H1 (cell line): ENCODE measurements around the gene SCRN3. TPM values are rescaled to one million over a fixed set of nuclear protein-coding genes. Genes with fewer than 3 reads are reported as not detected.

Source experiments
- CTCF ChIA-PET: fragments of 300-600 bp; sonication (Branson Sonifier 250); formaldehyde crosslinking; loops from one replicate; lab custom pipeline; 2021; ENCODE audit not compliant: partially characterized antibody; lab: Charles Lee
- POLR2A ChIA-PET: fragments of 300-600 bp; sonication (Branson Sonifier 250); formaldehyde crosslinking; loops from one replicate; lab custom pipeline; 2021; ENCODE audit warnings: inconsistent platforms; ENCODE audit not compliant: partially characterized antibody; lab: Charles Lee
- DNase-seq, 2 experiments: peaks; one replicate each; pipeline versions ENCODE4 v3.0.0 to v3.0.0-alpha.2; 2010 to 2022; ENCODE audit warnings: low spot score in 2 of 2, low read depth in 1 of 2, mixed read lengths in 1 of 2
- FAIRE-seq: peaks from 2 replicates; lab custom pipeline; 2011; peaks lifted over from hg19 to GRCh38; lab: Jason Lieb, UNC
- H2AFZ ChIP-seq: 2 replicates; pipeline ENCODE4 v1.8.1; 2012; ENCODE audit warnings: low read length, inconsistent platforms
- H2AK5ac ChIP-seq: 2 replicates; pipeline ENCODE4 v1.6.1; 2013; ENCODE audit warnings: low read depth, low read length
- H2BK120ac ChIP-seq: replicated peaks from 2 replicates; pipeline ENCODE3; 2013; ENCODE audit warnings: low read depth, low read length, inconsistent platforms
- H2BK12ac ChIP-seq: 2 replicates; pipeline ENCODE4 v1.6.1; 2013; ENCODE audit warnings: low read depth, low read length
- H2BK15ac ChIP-seq: 2 replicates; pipeline ENCODE4 v1.6.1; 2013; ENCODE audit warnings: low read length
- H2BK20ac ChIP-seq: 2 replicates; pipeline ENCODE4 v1.6.1; 2013; ENCODE audit warnings: low read length
- H2BK5ac ChIP-seq: 2 replicates; pipeline ENCODE4 v1.6.1; 2013; ENCODE audit warnings: low read depth, low read length
- H3K14ac ChIP-seq: 2 replicates; pipeline ENCODE4 v1.6.1; 2013; ENCODE audit warnings: inconsistent platforms; ENCODE audit not compliant: insufficient read length
- H3K18ac ChIP-seq: 2 replicates; pipeline ENCODE4 v1.6.1; 2013; ENCODE audit warnings: low read length; ENCODE audit errors: extremely low read depth
- H3K23ac ChIP-seq: 2 replicates; pipeline ENCODE4 v1.6.1; 2013; ENCODE audit warnings: inconsistent platforms; ENCODE audit not compliant: insufficient read length
- H3K23me2 ChIP-seq: 2 replicates; pipeline ENCODE4 v1.6.1; 2013; ENCODE audit warnings: low read depth, low read length
- H3K27ac ChIP-seq: 2 replicates; pipeline ENCODE4 v1.6.1; 2011; ENCODE audit warnings: low read depth, low read length, inconsistent platforms
- H3K27me3 ChIP-seq, 4 experiments: replicated peaks in 1 of 4; 1 replicate in 1 of 4; 2 replicates in 3 of 4; pipeline versions ENCODE4 v1.6.1 to v1.8.1; 2011 to 2013; ENCODE audit warnings: low read length in 3 of 4, mild to moderate bottlenecking in 3 of 4, inconsistent platforms in 2 of 4, mixed read lengths in 2 of 4, moderate library complexity in 1 of 4; ENCODE audit not compliant: control insufficient read depth in 3 of 4, insufficient read depth in 3 of 4; ENCODE audit errors: extremely low read depth in 1 of 4
- H3K36me3 ChIP-seq, 4 experiments: 2 replicates each; pipeline versions ENCODE4 v1.6.1 to v1.8.1; 2011 to 2013; ENCODE audit warnings: mild to moderate bottlenecking in 4 of 4, low read length in 3 of 4, moderate library complexity in 2 of 4, control low read depth in 1 of 4, inconsistent platforms in 1 of 4; ENCODE audit not compliant: insufficient read depth in 4 of 4, control insufficient read depth in 2 of 4
- H3K4ac ChIP-seq: replicated peaks from 2 replicates; pipeline ENCODE3; 2013; ENCODE audit warnings: low read length, low read depth, mixed read lengths, inconsistent platforms; ENCODE audit not compliant: insufficient read length
- H3K4me1 ChIP-seq, 4 experiments: replicated peaks in 1 of 4; 1 replicate in 1 of 4; 2 replicates in 3 of 4; pipeline versions ENCODE4 v1.6.1 to v1.8.1; 2011 to 2013; ENCODE audit warnings: low read length in 3 of 4, inconsistent platforms in 2 of 4, mixed read lengths in 1 of 4; ENCODE audit not compliant: insufficient read depth in 4 of 4, control insufficient read depth in 3 of 4
- H3K4me2 ChIP-seq, 2 experiments: 2 replicates each; pipeline versions ENCODE4 v1.6.1 to v1.8.1; 2011 to 2013; ENCODE audit warnings: low read depth in 2 of 2, low read length in 2 of 2, control low read depth in 1 of 2, inconsistent platforms in 1 of 2, mild to moderate bottlenecking in 1 of 2; ENCODE audit not compliant: insufficient read depth in 1 of 2
- H3K4me3 ChIP-seq, 4 experiments: fragments of 200-600, 300-600 bp in 1 of 4; sonication (generic), shearing (Covaris generic), sonication (Bioruptor Twin) in 1 of 4; 2 replicates each; pipeline versions ENCODE4 v1.5.1 to v1.8.1; 2011 to 2016; ENCODE audit warnings: low read length in 4 of 4, low read depth in 3 of 4, control low read depth in 2 of 4, inconsistent platforms in 2 of 4, mild to moderate bottlenecking in 2 of 4, mixed read lengths in 1 of 4, moderate library complexity in 1 of 4; ENCODE audit not compliant: insufficient read depth in 2 of 4; ENCODE audit errors: extremely low read depth in 1 of 4
- H3K56ac ChIP-seq: replicated peaks from 2 replicates; pipeline ENCODE3; 2013; ENCODE audit warnings: low read depth, mild to moderate bottlenecking, mixed read lengths, low read length, inconsistent platforms; ENCODE audit not compliant: insufficient read length
- H3K79me1 ChIP-seq: 2 replicates; pipeline ENCODE4 v1.6.1; 2013; ENCODE audit warnings: low read depth, low read length, control low read depth
- H3K79me2 ChIP-seq, 2 experiments: 2 replicates each; pipeline versions ENCODE4 v1.6.1 to v1.8.1; 2012 to 2013; ENCODE audit warnings: low read length in 2 of 2, mild to moderate bottlenecking in 2 of 2, inconsistent platforms in 1 of 2; ENCODE audit not compliant: insufficient read depth in 2 of 2, control insufficient read depth in 1 of 2
- H3K9ac ChIP-seq, 4 experiments: replicated peaks in 1 of 4; 1 replicate in 1 of 4; 2 replicates in 3 of 4; pipeline versions ENCODE4 v1.6.1 to v1.8.1; 2011 to 2013; ENCODE audit warnings: low read depth in 3 of 4, low read length in 3 of 4, control low read depth in 2 of 4, mild to moderate bottlenecking in 2 of 4, moderate library complexity in 2 of 4, inconsistent platforms in 1 of 4; ENCODE audit errors: extremely low read depth in 1 of 4
- H3K9me3 ChIP-seq, 2 experiments: 2 replicates each; pipeline versions ENCODE4 v1.6.1 to v1.8.1; 2012 to 2013; ENCODE audit warnings: mild to moderate bottlenecking in 2 of 2, moderate library complexity in 2 of 2, control low read depth in 1 of 2, inconsistent platforms in 1 of 2, low read depth in 1 of 2, low read length in 1 of 2, mixed read lengths in 1 of 2; ENCODE audit not compliant: insufficient read depth in 2 of 2
- H4K20me1 ChIP-seq, 2 experiments: replicated peaks in 1 of 2; 2 replicates each; pipeline versions ENCODE3 to v1.8.1; 2011 to 2013; ENCODE audit warnings: inconsistent platforms in 2 of 2, low read length in 2 of 2, mild to moderate bottlenecking in 1 of 2; ENCODE audit not compliant: insufficient read depth in 2 of 2, control insufficient read depth in 1 of 2
- H4K5ac ChIP-seq: 2 replicates; pipeline ENCODE4 v1.6.1; 2013; ENCODE audit warnings: low read length, low read depth, mixed read lengths, inconsistent platforms; ENCODE audit not compliant: insufficient read length
- H4K8ac ChIP-seq: 2 replicates; pipeline ENCODE4 v1.8.0; 2013; ENCODE audit warnings: mild to moderate bottlenecking, moderate library complexity, low read length, inconsistent platforms; ENCODE audit not compliant: insufficient read depth; ENCODE audit errors: extremely low read depth
- H4K91ac ChIP-seq: replicated peaks from 2 replicates; pipeline ENCODE3; 2013; ENCODE audit warnings: low read length, mixed read lengths, inconsistent platforms; ENCODE audit not compliant: insufficient read length
- BRCA1 ChIP-seq: IDR thresholded peaks from 2 replicates; pipeline ENCODE4 v1.6.1; 2012; ENCODE audit warnings: low read depth, low read length, improper control_type of control experiment
- CTBP2 ChIP-seq: IDR thresholded peaks from 2 replicates; pipeline ENCODE4 v1.7.0; 2011; ENCODE audit warnings: borderline replicate concordance, mild to moderate bottlenecking, moderate library complexity, mixed read lengths, low read length; ENCODE audit not compliant: insufficient read depth, insufficient read length
- EGR1 ChIP-seq: IDR thresholded peaks from 2 replicates; pipeline ENCODE4 v1.6.1; 2011; ENCODE audit warnings: low read depth, low read length, borderline replicate concordance
- EZH2 ChIP-seq: fragments of 200-600 bp; sonication (generic); IDR thresholded peaks from 2 replicates; pipeline ENCODE4 v1.7.1; 2012; ENCODE audit warnings: low read depth, mild to moderate bottlenecking, moderate library complexity, low read length, inconsistent platforms; ENCODE audit not compliant: severe bottlenecking
- HDAC6 ChIP-seq: IDR thresholded peaks from one replicate; pipeline ENCODE4 v1.7.1; 2012; ENCODE audit warnings: low read depth, mild to moderate bottlenecking, inconsistent platforms, low read length, moderate library complexity
- KDM1A ChIP-seq: fragments of 200-600, 300-600 bp; sonication (generic); IDR thresholded peaks from 2 replicates; pipeline ENCODE4 v1.7.1; 2016; ENCODE audit warnings: mild to moderate bottlenecking, low read length, borderline replicate concordance
- MAX ChIP-seq: IDR thresholded peaks from 2 replicates; pipeline ENCODE4 v1.6.1; 2012; ENCODE audit warnings: inconsistent platforms
- NANOG ChIP-seq: IDR thresholded peaks from 2 replicates; pipeline ENCODE4 v1.6.1; 2011; ENCODE audit warnings: low read length, low read depth, mild to moderate bottlenecking, inconsistent platforms; ENCODE audit not compliant: insufficient read depth, poor library complexity, severe bottlenecking
- POLR2AphosphoS5 ChIP-seq: IDR thresholded peaks from 2 replicates; pipeline ENCODE4 v1.6.1; 2011; ENCODE audit warnings: low read depth, low read length
- RFX5 ChIP-seq: IDR thresholded peaks from 2 replicates; pipeline ENCODE4 v1.6.1; 2011; ENCODE audit warnings: low read depth, low read length, improper control_type of control experiment, borderline replicate concordance
- SRF ChIP-seq: IDR thresholded peaks from 2 replicates; pipeline ENCODE4 v1.6.1; 2011; ENCODE audit warnings: mild to moderate bottlenecking, low read depth, low read length, moderate library complexity
- TAF1 ChIP-seq: IDR thresholded peaks from 2 replicates; pipeline ENCODE4 v1.6.1; 2011; ENCODE audit warnings: mild to moderate bottlenecking, low read depth, low read length
- TBP ChIP-seq: IDR thresholded peaks from 2 replicates; pipeline ENCODE4 v1.6.1; 2011; ENCODE audit warnings: low read depth, low read length, improper control_type of control experiment
- TEAD4 ChIP-seq: IDR thresholded peaks from 2 replicates; pipeline ENCODE4 v1.6.1; 2012; ENCODE audit warnings: low read depth, low read length, inconsistent platforms, mixed read lengths
- WGBS, 2 experiments: shearing (Covaris generic) in 1 of 2; methylation state at CpG; one replicate each; pipeline versions ENCODE4 v1.1.6 to v1.1.7; 2013 to 2015; ENCODE audit warnings: low lambda C conversion rate in 2 of 2, mixed read lengths in 2 of 2, inconsistent platforms in 1 of 2, low coverage in 1 of 2, missing lambda C conversion rate in 1 of 2; ENCODE audit not compliant: insufficient replicate concordance in 2 of 2, insufficient coverage in 1 of 2, insufficient read length in 1 of 2; ENCODE audit errors: extremely low coverage in 1 of 2, missing lambda C conversion rate in 1 of 2; 5-methylcytosine and 5-hydroxymethylcytosine counted together
- polyA plus RNA-seq, 7 experiments: library from polyadenylated mRNA; depleted of rRNA in 3 of 7; stranded (reverse) in 5 of 7; unstranded in 2 of 7; fragments of >200 nt in 5 of 7; fragments of 200-250 nt in 2 of 7; gene quantifications; 1 replicate in 5 of 7; 2 replicates in 1 of 7; 4 replicates in 1 of 7; pipeline versions ENCODE4 v1.2.1 to v1.2.3, GENCODE V29; 2011 to 2013; ENCODE audit warnings: missing spikeins in 2 of 7, mixed read lengths in 2 of 7
- total RNA-seq: library from RNA; stranded (reverse); fragmentation: NEBNext Ultra II Directional; extraction: Animal tissue kit (Norgen Biotek cat#: 25700); gene quantifications from 2 replicates; pipeline ENCODE4 v1.2.1, GENCODE V29; 2021

Gene SCRN3
- total and polyA plus RNA-seq, 2 of the 8 experiments (the other 6 are each of a cell fraction or from before 2014, with no cell fraction given) = 7.4 to 7.8 TPM

- CTCF ChIA-PET = interaction anchor here (1.5 to 4.0 kb wide), 3 partner anchors 9 to 73 kb away, joined by 5 to 21 read pairs (median 9); no protein-coding TSS in a partner anchor
- WGBS, 2 experiments = 87% methylated on average over 3 of the region's 3 CpGs; no CpG with 5 or more reads in 1 of the 2 experiments
- TF ChIP-seq POLR2AphosphoS5 = no peak
- no peak for TF ChIP-seq RFX5
- no peak for TF ChIP-seq KDM1A
- TF ChIP-seq MAX = no peak
- no peak for TF ChIP-seq NANOG
- TF ChIP-seq SRF = no peak
- TF ChIP-seq TAF1 = no peak
- TF ChIP-seq TBP = no peak
- no peak for TF ChIP-seq TEAD4
- TF ChIP-seq BRCA1 = no peak
- TF ChIP-seq HDAC6 = no peak
- no peak for TF ChIP-seq EGR1
- no peak for TF ChIP-seq CTBP2
- TF ChIP-seq EZH2 = no peak
Observed at GRCh38 chr2:174473796-174474195, 78.3 kb downstream of the SCRN3 start.

More at GRCh38 chr2:174473796-174474195, 78.3 kb downstream of the SCRN3 start:
- Histone ChIP-seq H3K23ac (no peak overlapping the region), H2BK5ac (no peak overlapping the region), H4K20me1 (no peaks in the 10 kb centered on the region), H3K4me2 (no peak overlapping the region), H3K27ac (no peak overlapping the region), H4K8ac (no peak overlapping the region), H3K9ac (no peak overlapping the region), H3K23me2 (no peaks in the 10 kb centered on the region), H2BK12ac (no peak overlapping the region), H2BK20ac (no peak overlapping the region), H3K27me3 (no peaks in the 10 kb centered on the region), H3K9me3 (no peaks in the 10 kb centered on the region), H3K79me2 (no peaks in the 10 kb centered on the region), H3K36me3 (no peaks in the 10 kb centered on the region), H3K4me1 (no peaks in the 10 kb centered on the region), H2AFZ (no peak overlapping the region), H3K56ac (no peak overlapping the region), H3K79me1 (no peaks in the 10 kb centered on the region), H4K5ac (no peak overlapping the region), H3K4me3 (no peak overlapping the region), H2BK15ac (no peak overlapping the region), H2BK120ac (no peak overlapping the region), H3K14ac (no peak overlapping the region), H2AK5ac (no peak overlapping the region), H4K91ac (no peak overlapping the region), H3K18ac (no peak overlapping the region), H3K4ac (no peak overlapping the region)
- POLR2A ChIA-PET = no interaction called here
- no peak for DNase-seq
- no peak for FAIRE-seq
